GM12878 (cell line): ENCODE results near the gene TCERG1L. TPM values are rescaled to one million over a fixed set of nuclear protein-coding genes. Genes with fewer than 3 reads are reported as not detected.

Experiments
- ATAC-seq: fragments of 200-7000 bp; cut with Tn5 transposase; 3 replicates; pipeline ENCODE4 v1.9.1; 2020; ENCODE audit warnings: mild to moderate bottlenecking, moderate library complexity
- BruUV-seq: library from RNA; stranded (reverse); fragments of 400-500 nt; replicated peaks from 2 replicates; lab custom pipeline; 2021; lab: Mats Ljungman, UMichigan
- CTCF ChIA-PET: fragments of 300-600 bp; sonication (Branson Sonifier 250); formaldehyde crosslinking; extraction: SDS; loops from one replicate; lab custom pipeline; 2021; ENCODE audit warnings: inconsistent platforms; lab: Yijun Ruan, JAX
- POLR2A ChIA-PET: fragments of 350-600 bp; formaldehyde crosslinking; extraction: SDS; loops from one replicate; lab custom pipeline; 2021; ENCODE audit warnings: inconsistent platforms; lab: Charles Lee
- RAD21 ChIA-PET: fragments of 300-600 bp; sonication (Branson Sonifier 250); formaldehyde crosslinking; loops from one replicate; lab custom pipeline; 2023; ENCODE audit warnings: antibody characterized with exemption; ENCODE audit not compliant: unreplicated experiment; lab: Charles Lee
- SMC1A ChIA-PET: fragments of 300-600 bp; sonication (Branson Sonifier 250); formaldehyde crosslinking; loops from one replicate; lab custom pipeline; 2023; ENCODE audit not compliant: unreplicated experiment, uncharacterized antibody; lab: Charles Lee
- DNase-seq: peaks from one replicate; pipeline ENCODE4 v3.0.0-alpha.2; 2011; ENCODE audit warnings: low read depth, low spot score
- FAIRE-seq: peaks from 3 replicates; lab custom pipeline; 2011; peaks lifted over from hg19 to GRCh38; lab: Jason Lieb, UNC
- H2AFZ ChIP-seq: 2 replicates; pipeline ENCODE4 v1.6.0; 2011; ENCODE audit warnings: low read depth, low read length, control low read depth; ENCODE audit not compliant: control insufficient read depth
- H3K27ac ChIP-seq: 2 replicates; pipeline ENCODE4 v1.5.1; 2011; ENCODE audit warnings: control low read depth; ENCODE audit not compliant: control insufficient read depth, insufficient read depth
- H3K27me3 ChIP-seq, 2 experiments: replicated peaks in 1 of 2; 2 replicates each; pipeline versions ENCODE4 v1.6.0 to v1.6.1; 2011; ENCODE audit warnings: low read length in 1 of 2; ENCODE audit not compliant: control insufficient read depth in 2 of 2, insufficient read depth in 2 of 2
- H3K36me3 ChIP-seq, 2 experiments: 2 replicates each; pipeline ENCODE4 v1.5.1; 2011; ENCODE audit warnings: low read length in 1 of 2; ENCODE audit not compliant: control insufficient read depth in 2 of 2, insufficient read depth in 2 of 2
- H3K4me1 ChIP-seq: 2 replicates; pipeline ENCODE4 v1.6.1; 2011; ENCODE audit warnings: mild to moderate bottlenecking, low read length, moderate library complexity, mixed read lengths; ENCODE audit not compliant: control insufficient read depth, insufficient read depth
- H3K4me2 ChIP-seq: 2 replicates; pipeline ENCODE4 v1.6.0; 2011; ENCODE audit warnings: control low read depth; ENCODE audit not compliant: control insufficient read depth, insufficient read depth
- H3K4me3 ChIP-seq: fragments of 200-600 bp; sonication (generic); 2 replicates; pipeline ENCODE4 v1.5.1; 2016
- H3K79me2 ChIP-seq: 2 replicates; pipeline ENCODE4 v1.6.0; 2011; ENCODE audit warnings: low read length; ENCODE audit not compliant: control insufficient read depth, insufficient read depth
- H3K9ac ChIP-seq: 2 replicates; pipeline ENCODE4 v1.8.0; 2011; ENCODE audit warnings: low read length, control low read depth, mixed read lengths; ENCODE audit not compliant: control insufficient read depth, insufficient read depth
- H3K9me3 ChIP-seq: replicated peaks from 3 replicates; pipeline ENCODE4 v1.5.1; 2011; ENCODE audit warnings: mild to moderate bottlenecking, low read length; ENCODE audit not compliant: control insufficient read depth, insufficient read depth
- H4K20me1 ChIP-seq: 2 replicates; pipeline ENCODE4 v1.6.0; 2011; ENCODE audit not compliant: control insufficient read depth, insufficient read depth
- CUX1 ChIP-seq: IDR thresholded peaks from 2 replicates; pipeline ENCODE4 v1.6.1; 2012; ENCODE audit warnings: improper control_type of control experiment, low read depth, low read length; ENCODE audit not compliant: insufficient replicate concordance
- MAX ChIP-seq: IDR thresholded peaks from 2 replicates; pipeline ENCODE4 v1.6.1; 2012; ENCODE audit warnings: low read depth, low read length, improper control_type of control experiment
- WGBS: methylation state at CpG from one replicate; pipeline ENCODE4 v1.1.6; 2016; ENCODE audit warnings: low lambda C conversion rate; ENCODE audit not compliant: insufficient replicate concordance, insufficient coverage; ENCODE audit errors: missing lambda C conversion rate; 5-methylcytosine and 5-hydroxymethylcytosine counted together
- in situ Hi-C: fragments of 300-500 bp; cut with MboI; formaldehyde crosslinking; loops from 9 replicates; pipeline ENCODE4 v1.14.3; 2018; ENCODE audit warnings: mixed read lengths
- intact Hi-C: fragments of 100-400 bp; cut with micrococcal nuclease; formaldehyde crosslinking; loops from one replicate; pipeline ENCODE4 v1.14.2; 2022; ENCODE audit not compliant: unreplicated experiment
- polyA plus RNA-seq, 11 experiments: library from polyadenylated mRNA; depleted of rRNA in 4 of 11; unstranded in 6 of 11; stranded (reverse) in 5 of 11; fragments of >200 nt; fragmentation: Nextera tagmentation in 4 of 11; fragmentation: Illumina TruSeq in 1 of 11; extraction: Ambion mirVana in 4 of 11; extraction: Trizol in 1 of 11; gene quantifications; 1 replicate in 1 of 11; 2 replicates in 10 of 11; pipeline versions ENCODE4 v1.2.1 to v1.2.3, GENCODE V29; 2011 to 2016; ENCODE audit warnings: inconsistent platforms in 2 of 11, missing spikeins in 2 of 11, low read depth in 1 of 11
- total RNA-seq, 4 experiments: library from RNA; depleted of rRNA in 3 of 4; stranded (reverse); fragments of >200 nt in 3 of 4; fragmentation: Illumina TruSeq in 1 of 4; extraction: Trizol in 1 of 4; gene quantifications; 2 replicates each; pipeline versions ENCODE4 v1.2.1 to v1.2.3, GENCODE V29; 2013 to 2021

The TCERG1L gene
- total and polyA plus RNA-seq, 10 of the 15 experiments (the other 5 are each of a cell fraction or from before 2014, with no cell fraction given), result not detected

- TF ChIP-seq CUX1, result no peak
Measured at GRCh38 chr10:131198843-131199242, 112.7 kb downstream of the TCERG1L start (continued).

GRCh38 chr10:131198401-131198800 lies 113.1 kb downstream of the TCERG1L start:
- BruUV-seq, result no TSS peak

More at GRCh38 chr10:131198401-131198800, 113.1 kb downstream of the TCERG1L start:
- Histone ChIP-seq H3K79me2 (no peaks in the 10 kb centered on the region), H3K27ac (no peak overlapping the region), H4K20me1 (no peaks in the 10 kb centered on the region), H3K4me1 (no peaks in the 10 kb centered on the region), H3K4me3 (no peak overlapping the region), H2AFZ (no peak overlapping the region), H3K4me2 (no peak overlapping the region), H3K9me3 (no peaks in the 10 kb centered on the region; the same call in 2 of the 3 replicates), H3K9ac (no peak overlapping the region), H3K27me3 (no peaks in the 10 kb centered on the region), H3K36me3 (no peaks in the 10 kb centered on the region)
- intact Hi-C loops, result no loop called here
- FAIRE-seq, result no peak
- no peak for ATAC-seq
- in situ Hi-C loops, result no loop called here
- CTCF ChIA-PET, result no interaction called here
- SMC1A ChIA-PET, result no interaction called here
- POLR2A ChIA-PET, result no interaction called here
- RAD21 ChIA-PET, result no interaction called here
- no peak for TF ChIP-seq MAX
- WGBS, result 42% methylated on average over 10 of the region's 10 CpGs
- DNase-seq, result no peak
